Measurements from ENCODE around the gene DYNLRB1. TPM values are rescaled to one million over a fixed set of nuclear protein-coding genes. Genes with fewer than 3 reads are reported as not detected.

The DYNLRB1 gene
- total and polyA plus RNA-seq, 2 of the 13 experiments (the other 11 are each of a cell fraction or from before 2014, with no cell fraction given), result 140 to 244 TPM

GRCh38 chr20:34536798-34537394, 20.7 kb downstream of the DYNLRB1 start (continued):
- TF ChIP-seq THAP8 (CRISPR knock-in tag; IDR thresholded peaks at IDR 0.05; ENCODE audit: borderline replicate concordance), result no peak
- TF ChIP-seq TCF12 (IDR thresholded peaks at IDR 0.05), result no peak
- no peak for TF ChIP-seq TCF12 (CRISPR knock-in tag; IDR thresholded peaks at IDR 0.05)
- TF ChIP-seq FOXC1 (CRISPR knock-in tag; IDR thresholded peaks at IDR 0.05; ENCODE audit: borderline replicate concordance), result 0 out of 2 replicates have a peak, but pooled peaks have one; percentile 47
- no peak for TF ChIP-seq ZNF737 (CRISPR knock-in tag; IDR thresholded peaks at IDR 0.05; ENCODE audit: borderline replicate concordance)
- no peak for TF ChIP-seq RAD51 (IDR thresholded peaks at IDR 0.05; ENCODE audit: borderline replicate concordance)
- TF ChIP-seq ZSCAN21 (CRISPR knock-in tag; IDR thresholded peaks at IDR 0.05; ENCODE audit: borderline replicate concordance), result 0 out of 2 replicates have a peak, but pooled peaks have one; percentile 35
- no peak for TF ChIP-seq AFF4 (CRISPR knock-in tag; IDR thresholded peaks at IDR 0.05)
- TF ChIP-seq KAT2B (IDR thresholded peaks at IDR 0.05; ENCODE audit: borderline replicate concordance, low read depth, low read length), result no peak
- no peak for TF ChIP-seq ELF4 (CRISPR knock-in tag; IDR thresholded peaks at IDR 0.05; ENCODE audit: borderline replicate concordance)
- peak; percentile 30; the same call in 1 of the 2 replicates for TF ChIP-seq FOXO1 (CRISPR knock-in tag; IDR thresholded peaks at IDR 0.05)
- TF ChIP-seq SCMH1 (CRISPR knock-in tag; IDR thresholded peaks at IDR 0.05; ENCODE audit: borderline replicate concordance), result no peak
- TF ChIP-seq EP300 (IDR thresholded peaks at IDR 0.05; ENCODE audit: low read depth in 2 of 2, low read length in 2 of 2), result no peak
- 0 out of 2 replicates have a peak, but pooled peaks have one; percentile 26 for TF ChIP-seq EP300 (CRISPR knock-in tag; IDR thresholded peaks at IDR 0.05; ENCODE audit: borderline replicate concordance)
- TF ChIP-seq ZNF207 (IDR thresholded peaks at IDR 0.05; ENCODE audit: borderline replicate concordance), result no peak
- TF ChIP-seq RAD21 (CRISPR knock-in tag; IDR thresholded peaks at IDR 0.05), result peak; percentile 77
- no peak for TF ChIP-seq SP1 (IDR thresholded peaks at IDR 0.05)
- no peak for TF ChIP-seq SP1 (CRISPR knock-in tag; IDR thresholded peaks at IDR 0.05)
- TF ChIP-seq HMGXB4 (CRISPR knock-in tag; IDR thresholded peaks at IDR 0.05; ENCODE audit: borderline replicate concordance in 1 of 2, low read depth in 1 of 2), result 0 out of 4 replicates have a peak, but pooled peaks have one; percentile 27 to 32
- TF ChIP-seq KDM2A (CRISPR knock-in tag; IDR thresholded peaks at IDR 0.05; ENCODE audit: borderline replicate concordance, low read depth), result no peak
- no peak for TF ChIP-seq ATF5 (CRISPR knock-in tag; IDR thresholded peaks at IDR 0.05; ENCODE audit: low read depth)

Data from HepG2 (cell line).